Daoy (cell line): ENCODE results near the gene EXOC4. TPM values are rescaled to one million over a fixed set of nuclear protein-coding genes. Genes with fewer than 3 reads are reported as not detected.
A peak's percentile ranks its signal among the peaks of the same experiment; 100 is the strongest.

Experiments used
- DNase-seq: peaks from one replicate; pipeline ENCODE4 v3.0.0-alpha.2; 2015; ENCODE audit warnings: low read depth
- total RNA-seq: library from RNA; depleted of rRNA; stranded (reverse); fragments of >200 nt; shearing (Covaris generic); gene quantifications from 2 replicates; pipeline ENCODE4 v1.2.3, GENCODE V29; 2014

The EXOC4 gene
- total RNA-seq, 1 experiment from 2014 or later, result 36.9 TPM

- DNase-seq, result no peak
Measured at GRCh38 chr7:133934262-133934976, 681.5 kb downstream of the EXOC4 start.

- no peak for DNase-seq
Measured at GRCh38 chr7:133934977-133935330, 682.1 kb downstream of the EXOC4 start.

GRCh38 chr7:133936074-133936473 lies 683.2 kb downstream of the EXOC4 start:
- DNase-seq, result peak; percentile 60

GRCh38 chr7:133937786-133938185 lies 684.9 kb downstream of the EXOC4 start:
- no peak for DNase-seq

- no peak for DNase-seq
Measured at GRCh38 chr7:133940368-133940767, 687.5 kb downstream of the EXOC4 start.

GRCh38 chr7:133941496-133941895 lies 688.6 kb downstream of the EXOC4 start:
- no peak for DNase-seq

- DNase-seq, result no peak
Measured at GRCh38 chr7:133945497-133945896, 692.6 kb downstream of the EXOC4 start.

- DNase-seq, result no peak
Measured at GRCh38 chr7:133947458-133948254, 694.8 kb downstream of the EXOC4 start.

- DNase-seq, result no peak
Measured at GRCh38 chr7:133948588-133948987, 695.7 kb downstream of the EXOC4 start.

- DNase-seq, result no peak
Measured at GRCh38 chr7:133950855-133951254, 698.0 kb downstream of the EXOC4 start.

GRCh38 chr7:133955208-133955607 lies 702.3 kb downstream of the EXOC4 start:
- no peak for DNase-seq

GRCh38 chr7:133957845-133958244 lies 705.0 kb downstream of the EXOC4 start:
- no peak for DNase-seq

- no peak for DNase-seq
Measured at GRCh38 chr7:133958822-133959221, 705.9 kb downstream of the EXOC4 start.

- no peak for DNase-seq
Measured at GRCh38 chr7:133959505-133959904, 706.6 kb downstream of the EXOC4 start.

- no peak for DNase-seq
Measured at GRCh38 chr7:133961724-133962123, 708.8 kb downstream of the EXOC4 start.

GRCh38 chr7:133962646-133963045 lies 709.8 kb downstream of the EXOC4 start:
- no peak for DNase-seq

- DNase-seq, result no peak
Measured at GRCh38 chr7:133963629-133964028, 710.8 kb downstream of the EXOC4 start.

GRCh38 chr7:133971625-133972024 lies 718.7 kb downstream of the EXOC4 start:
- DNase-seq, result no peak

- no peak for DNase-seq
Measured at GRCh38 chr7:133973710-133974109, 720.8 kb downstream of the EXOC4 start.

GRCh38 chr7:133975130-133975529 lies 722.3 kb downstream of the EXOC4 start:
- no peak for DNase-seq

- no peak for DNase-seq
Measured at GRCh38 chr7:133976140-133976539, 723.3 kb downstream of the EXOC4 start.

GRCh38 chr7:133977409-133978274 lies 724.8 kb downstream of the EXOC4 start:
- DNase-seq, result no peak
